GM18526 (cell line): ENCODE data around the gene ALPP.

Experiments used
- POLR2A ChIP-seq: IDR thresholded peaks from 3 replicates; pipeline ENCODE4 v1.6.1; 2011; ENCODE audit not compliant: insufficient read length; ENCODE audit errors: extremely low read depth

ALPP gene

DNA sequence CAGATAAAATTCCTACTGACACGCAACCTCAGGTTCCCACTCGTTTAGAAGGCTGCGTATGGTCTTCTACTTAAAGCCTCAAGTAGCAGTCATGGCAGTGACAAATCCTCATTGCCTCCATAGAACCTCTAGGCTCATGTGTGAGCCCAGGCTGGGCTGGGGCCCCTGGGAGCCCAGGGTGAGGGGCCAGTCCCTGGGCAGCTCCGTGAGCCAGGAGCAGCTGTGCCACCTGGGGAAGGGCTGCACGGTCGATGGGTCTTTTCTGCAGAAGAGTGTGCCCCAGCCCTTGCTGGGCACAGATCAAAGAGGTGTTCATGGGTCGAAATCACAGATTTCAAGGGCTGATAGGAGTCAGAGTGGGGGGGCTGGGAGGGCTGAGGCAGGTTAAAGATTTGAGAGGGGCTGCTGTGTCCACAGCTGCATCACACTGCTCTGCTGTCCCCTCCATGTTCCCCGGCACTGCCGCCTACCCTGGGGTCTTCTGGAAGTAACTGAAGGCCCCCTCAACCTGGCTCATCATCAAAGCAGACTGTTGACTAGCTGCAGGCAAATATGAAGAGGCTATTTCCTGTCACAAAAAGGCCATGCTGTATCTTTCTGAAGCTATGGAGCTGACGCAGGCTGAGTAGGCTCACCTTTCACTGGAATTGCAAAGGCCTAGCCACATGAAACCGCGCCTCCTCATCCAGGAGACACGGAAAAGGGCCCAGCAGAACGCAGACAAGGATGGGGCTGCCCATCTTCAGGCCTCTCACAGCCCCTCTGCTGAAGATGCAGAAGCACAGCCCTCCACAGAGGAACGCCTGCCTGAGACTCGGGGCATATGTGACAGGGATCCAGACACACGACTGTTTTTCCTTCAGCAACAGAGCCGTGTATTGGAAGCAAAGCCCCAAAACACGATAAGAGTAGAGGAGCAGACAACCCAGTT, 35.7 kb upstream of the ALPP start:
- TF ChIP-seq POLR2A: no peak

GRCh38 chr2:232343821-232344220, 34.7 kb upstream of the ALPP start:
- TF ChIP-seq POLR2A: no peak

GRCh38 chr2:232345251-232345650, 33.3 kb upstream of the ALPP start:
- no peak for TF ChIP-seq POLR2A

DNA sequence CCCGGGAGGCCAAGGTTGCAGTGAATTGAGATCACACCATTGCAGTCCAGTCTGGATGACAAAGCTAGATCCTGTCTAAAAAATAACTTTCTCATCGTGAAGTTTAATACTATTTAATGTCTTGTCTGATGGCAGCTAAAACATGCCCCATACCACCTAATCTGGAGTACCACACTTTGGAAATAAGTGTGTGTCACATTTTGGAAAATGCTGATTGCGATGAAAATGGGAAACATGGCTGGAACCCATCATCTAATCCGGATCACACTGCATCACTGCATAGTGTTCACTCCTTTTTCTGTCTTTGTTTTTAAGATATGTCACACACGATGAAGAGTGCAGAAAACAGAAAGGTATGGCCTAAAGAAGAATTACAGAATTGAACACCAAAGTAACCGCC, 31.2 kb upstream of the ALPP start:
- TF ChIP-seq POLR2A: no peak

DNA sequence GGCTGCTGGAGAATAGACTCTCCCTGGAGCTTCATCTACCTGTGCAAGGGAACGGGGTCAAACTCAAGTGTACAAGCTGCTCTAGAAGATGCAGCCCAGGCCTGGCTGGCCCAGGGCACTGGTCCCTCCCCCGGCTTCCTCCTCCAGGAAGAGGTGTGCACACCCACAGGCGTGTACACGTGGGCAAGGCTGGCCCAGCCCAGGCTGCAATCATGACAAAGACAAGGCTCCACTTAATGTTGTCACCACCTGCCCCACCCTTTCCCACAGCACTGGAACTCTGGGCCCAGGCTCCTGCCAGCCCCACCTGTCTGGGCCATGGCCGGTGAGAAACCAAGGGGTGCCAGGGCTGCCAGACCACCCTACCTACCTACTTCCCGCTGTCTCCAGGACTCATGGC, 29.6 kb upstream of the ALPP start:
- no peak for TF ChIP-seq POLR2A

- TF ChIP-seq POLR2A: no peak
Observed at GRCh38 chr2:232349546-232349945, 29.0 kb upstream of the ALPP start.

- no peak for TF ChIP-seq POLR2A
Observed at GRCh38 chr2:232349946-232350635, 28.5 kb upstream of the ALPP start.

DNA sequence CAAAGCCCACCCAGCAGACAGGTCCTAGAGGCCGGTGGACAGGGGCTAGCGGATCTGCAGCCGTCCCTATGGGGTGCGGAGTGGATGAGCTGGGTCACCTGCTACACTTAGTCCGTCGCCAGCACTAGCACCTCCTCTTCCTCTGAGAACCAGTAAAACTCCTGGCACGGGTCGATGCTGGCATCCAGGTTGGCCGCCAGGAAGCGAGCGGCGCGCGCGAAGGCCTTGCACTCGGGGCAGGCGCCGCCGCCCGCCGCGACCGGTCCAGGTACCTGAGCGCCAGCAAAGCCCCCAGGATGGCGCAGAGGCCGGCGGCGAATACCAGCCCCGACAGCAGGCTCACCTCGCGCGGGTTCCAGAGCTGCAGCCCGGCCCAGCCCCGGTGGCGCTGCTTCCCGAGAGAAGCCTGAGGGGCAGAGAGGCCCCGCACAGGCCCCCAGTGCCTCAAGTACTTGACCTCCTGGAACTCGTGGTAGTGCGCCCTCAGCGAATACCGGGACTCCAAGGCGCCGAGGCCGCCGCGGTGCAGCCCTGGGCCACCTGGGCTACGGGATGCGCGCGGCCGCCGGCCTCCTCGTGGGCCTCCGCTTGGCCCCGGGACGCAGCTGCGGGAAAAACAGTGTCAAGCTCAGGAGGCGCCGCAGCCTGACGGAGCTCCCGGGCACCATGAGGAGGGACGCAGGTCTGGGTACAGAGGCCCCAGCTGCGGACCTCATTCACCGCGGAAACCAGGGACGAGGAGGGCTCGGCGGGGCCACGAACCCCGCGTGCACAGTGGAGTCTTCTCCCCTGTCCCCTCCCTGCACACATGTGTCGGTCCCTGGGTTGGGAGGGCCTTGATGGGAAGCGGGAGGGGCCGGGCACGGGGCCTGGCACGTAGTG, 27.5 kb upstream of the ALPP start:
- TF ChIP-seq POLR2A: no peak

- no peak for TF ChIP-seq POLR2A
Observed at GRCh38 chr2:232351686-232352510, 26.7 kb upstream of the ALPP start.

DNA sequence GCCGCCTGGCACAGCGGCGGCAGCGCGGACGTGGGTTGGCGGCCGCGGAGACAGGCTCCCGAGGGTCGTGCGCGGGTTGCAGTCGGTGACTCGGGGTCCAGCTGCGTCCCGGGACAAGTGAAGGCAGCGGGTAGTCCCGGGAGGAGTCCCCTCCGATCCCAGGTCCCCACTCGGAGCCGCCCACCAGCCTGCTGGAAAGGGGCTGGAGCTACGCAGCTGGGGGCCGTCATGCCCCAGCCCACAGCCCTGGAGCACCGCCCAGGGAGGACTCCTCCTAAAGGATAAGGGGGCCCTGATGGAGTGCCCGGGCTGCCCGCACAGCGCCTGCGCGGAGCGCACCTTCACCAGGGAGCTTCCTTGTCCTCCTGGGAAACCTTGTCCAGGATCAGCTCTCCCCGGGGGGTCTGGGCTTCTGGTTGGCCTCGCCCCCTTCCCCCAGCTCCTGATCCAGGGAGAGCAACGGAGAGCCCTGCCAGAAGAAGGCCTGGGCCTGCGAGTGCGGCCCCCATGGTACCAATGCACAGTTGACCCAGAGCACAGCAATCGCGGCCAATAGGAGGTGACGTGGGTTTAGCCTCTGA, 25.9 kb upstream of the ALPP start:
- TF ChIP-seq POLR2A: no peak

DNA sequence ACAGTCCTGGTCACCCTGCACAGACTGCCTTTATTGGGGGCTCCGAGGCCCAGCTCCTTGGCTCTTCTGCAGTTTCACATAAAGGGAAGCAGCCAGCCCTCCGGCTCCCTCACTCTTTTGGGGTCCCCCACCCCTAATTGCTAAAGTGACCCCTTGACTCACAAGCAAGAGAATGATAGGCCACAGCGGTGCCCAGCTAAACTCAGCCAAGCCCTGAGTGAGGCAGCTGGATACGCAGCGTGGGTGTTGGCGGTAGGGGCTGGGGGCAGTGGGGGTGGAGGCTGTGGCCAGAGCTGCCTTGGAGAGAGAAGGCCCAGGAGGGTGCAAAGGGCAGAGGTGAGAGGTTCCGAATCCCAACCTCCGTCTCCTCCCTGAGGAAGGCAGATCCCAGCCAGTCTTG, 25.5 kb upstream of the ALPP start:
- no peak for TF ChIP-seq POLR2A

- no peak for TF ChIP-seq POLR2A
Observed at GRCh38 chr2:232353660-232354059, 24.9 kb upstream of the ALPP start.

DNA sequence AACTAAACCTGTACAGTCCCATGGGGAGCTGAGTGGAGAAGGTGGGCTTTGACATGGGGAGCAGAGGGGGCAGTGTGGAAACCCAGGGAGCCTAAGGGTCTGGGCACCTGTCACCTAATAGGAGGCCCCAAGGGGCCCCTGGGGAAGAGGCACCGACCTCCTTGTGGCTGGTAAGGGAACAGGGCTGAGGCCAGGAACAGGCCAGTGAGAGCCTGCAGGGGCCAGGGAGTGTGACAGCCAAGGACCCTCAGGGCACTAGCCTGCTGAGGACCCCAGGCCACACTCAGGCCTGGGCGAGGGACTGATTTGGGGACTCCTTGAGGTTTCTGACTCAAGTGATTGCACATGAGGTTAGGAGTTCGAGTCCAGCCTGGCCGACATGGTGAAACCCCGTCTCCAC, 24.5 kb upstream of the ALPP start:
- TF ChIP-seq POLR2A: no peak

- TF ChIP-seq POLR2A: no peak
Observed at GRCh38 chr2:232361646-232362045, 16.9 kb upstream of the ALPP start.

GRCh38 chr2:232362174-232362900, 16.2 kb upstream of the ALPP start:
- no peak for TF ChIP-seq POLR2A
